Measurements from ENCODE around the gene TRAF7. TPM values are rescaled to one million over a fixed set of nuclear protein-coding genes. Genes with fewer than 3 reads are reported as not detected.
A peak's percentile ranks its signal among the peaks of the same experiment; 100 is the strongest.

The TRAF7 gene
- total RNA-seq, 1 donor from 2014 or later = 39.6 TPM

DNA sequence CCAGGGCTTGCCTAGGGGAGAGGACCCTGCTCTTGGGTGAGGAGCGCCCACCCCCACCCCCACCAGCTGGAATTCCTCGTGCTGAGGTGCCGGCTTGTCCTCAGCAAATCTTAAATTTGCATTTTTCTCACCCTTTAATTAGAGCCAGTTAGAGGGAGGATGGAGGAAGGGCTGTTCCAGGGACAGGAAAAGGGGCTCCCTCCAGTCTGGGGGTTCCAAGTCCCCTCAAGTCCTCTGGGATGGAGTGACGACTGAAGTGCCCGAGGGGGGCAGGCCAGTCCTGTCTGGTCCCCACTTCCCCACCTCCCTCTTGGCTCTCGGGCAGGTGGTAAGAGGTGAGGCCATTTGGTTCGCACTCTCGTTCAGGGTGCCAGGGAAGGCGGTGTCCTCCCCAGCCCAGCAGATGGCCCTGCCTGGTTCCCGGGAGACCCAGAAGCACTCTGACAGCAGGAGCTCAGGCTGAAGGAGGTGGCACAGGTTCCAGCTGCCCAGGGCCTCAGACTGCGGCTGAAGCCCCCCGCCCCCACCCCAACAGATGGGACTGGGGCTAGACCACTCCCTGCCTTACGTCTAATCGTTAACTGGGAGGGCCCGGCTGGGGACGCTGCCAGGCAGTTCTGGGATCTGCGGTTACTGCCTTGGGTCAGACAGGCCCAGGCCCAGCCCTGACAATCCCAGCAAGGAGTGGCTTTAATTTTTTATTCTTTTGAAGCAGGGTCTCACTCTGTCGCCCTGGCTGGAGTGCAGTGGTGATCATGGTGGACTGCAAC is 5.0 kb upstream of the TRAF7 start:
- peaks cover 0 to 6% of the 10 kb centered on the region in 2 donors for H3K36me3 ChIP-seq
- H3K27me3 ChIP-seq = no peaks in the 10 kb centered on the region
- no peak for DNase-seq (ENCODE audit: low spot score in 2 of 2)
- H3K4me3 ChIP-seq = no peak overlapping the region
- peaks cover 23 to 51% of the 10 kb centered on the region in 2 donors for H3K4me1 ChIP-seq
- H3K27ac ChIP-seq = no peak overlapping the region
- TF ChIP-seq, protein P1, sequence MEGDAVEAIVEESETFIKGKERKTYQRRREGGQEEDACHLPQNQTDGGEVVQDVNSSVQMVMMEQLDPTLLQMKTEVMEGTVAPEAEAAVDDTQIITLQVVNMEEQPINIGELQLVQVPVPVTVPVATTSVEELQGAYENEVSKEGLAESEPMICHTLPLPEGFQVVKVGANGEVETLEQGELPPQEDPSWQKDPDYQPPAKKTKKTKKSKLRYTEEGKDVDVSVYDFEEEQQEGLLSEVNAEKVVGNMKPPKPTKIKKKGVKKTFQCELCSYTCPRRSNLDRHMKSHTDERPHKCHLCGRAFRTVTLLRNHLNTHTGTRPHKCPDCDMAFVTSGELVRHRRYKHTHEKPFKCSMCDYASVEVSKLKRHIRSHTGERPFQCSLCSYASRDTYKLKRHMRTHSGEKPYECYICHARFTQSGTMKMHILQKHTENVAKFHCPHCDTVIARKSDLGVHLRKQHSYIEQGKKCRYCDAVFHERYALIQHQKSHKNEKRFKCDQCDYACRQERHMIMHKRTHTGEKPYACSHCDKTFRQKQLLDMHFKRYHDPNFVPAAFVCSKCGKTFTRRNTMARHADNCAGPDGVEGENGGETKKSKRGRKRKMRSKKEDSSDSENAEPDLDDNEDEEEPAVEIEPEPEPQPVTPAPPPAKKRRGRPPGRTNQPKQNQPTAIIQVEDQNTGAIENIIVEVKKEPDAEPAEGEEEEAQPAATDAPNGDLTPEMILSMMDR (IDR thresholded peaks at IDR 0.05) = no peak
- no peaks in the 10 kb centered on the region for H3K9me3 ChIP-seq
- intact Hi-C loops (cut with DNase I) = loop anchor here (10.0 kb wide), 1 partner anchor 286 kb away; no protein-coding TSS in a partner anchor

DNA sequence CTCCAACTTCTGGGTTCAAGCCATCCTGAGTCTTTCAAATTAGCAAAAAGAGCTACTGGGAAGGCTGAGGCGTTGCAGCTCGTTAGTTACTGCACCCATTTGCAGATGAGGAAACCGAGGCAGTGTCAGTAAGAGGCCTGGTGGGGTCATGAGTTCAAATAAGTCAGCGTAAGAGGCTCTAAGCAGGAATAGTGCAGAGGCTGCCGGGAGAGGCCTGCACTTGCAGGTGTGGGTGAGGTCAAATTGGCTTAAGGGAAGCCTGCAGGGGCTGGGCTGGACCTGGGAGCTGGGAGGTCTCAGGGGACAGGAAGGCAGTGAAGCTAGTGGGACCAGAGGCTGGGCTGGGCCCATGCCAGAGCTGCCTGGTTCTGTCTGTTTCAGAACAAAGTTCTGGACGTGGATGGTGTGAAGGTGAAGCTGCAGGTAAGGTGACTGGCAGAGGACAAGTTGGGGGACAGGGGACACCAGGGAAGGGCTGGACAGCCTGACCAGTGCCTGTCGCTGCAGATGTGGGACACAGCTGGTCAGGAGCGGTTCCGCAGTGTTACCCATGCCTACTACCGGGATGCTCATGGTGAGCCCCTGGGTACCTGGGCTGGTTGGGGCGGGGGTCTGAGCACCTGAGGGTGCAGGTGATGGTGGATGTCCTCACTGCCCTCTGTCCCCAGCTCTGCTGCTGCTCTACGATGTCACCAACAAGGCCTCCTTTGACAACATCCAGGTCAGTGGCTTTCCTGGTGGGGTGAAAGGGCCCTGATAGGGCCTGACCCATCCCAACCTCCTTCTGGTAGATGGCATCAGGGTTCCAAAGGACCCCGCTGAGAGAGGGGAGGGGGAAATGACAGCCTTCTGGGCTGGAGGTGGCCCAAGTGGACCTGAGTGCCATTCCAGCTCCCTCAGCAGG is 4.1 kb upstream of the TRAF7 start:
- intact Hi-C loops (cut with DNase I) = loop anchor here (10.0 kb wide), 1 partner anchor 287 kb away; no protein-coding TSS in a partner anchor
- no peak overlapping the region for H3K4me3 ChIP-seq
- no peaks in the 10 kb centered on the region for H3K9me3 ChIP-seq

DNA sequence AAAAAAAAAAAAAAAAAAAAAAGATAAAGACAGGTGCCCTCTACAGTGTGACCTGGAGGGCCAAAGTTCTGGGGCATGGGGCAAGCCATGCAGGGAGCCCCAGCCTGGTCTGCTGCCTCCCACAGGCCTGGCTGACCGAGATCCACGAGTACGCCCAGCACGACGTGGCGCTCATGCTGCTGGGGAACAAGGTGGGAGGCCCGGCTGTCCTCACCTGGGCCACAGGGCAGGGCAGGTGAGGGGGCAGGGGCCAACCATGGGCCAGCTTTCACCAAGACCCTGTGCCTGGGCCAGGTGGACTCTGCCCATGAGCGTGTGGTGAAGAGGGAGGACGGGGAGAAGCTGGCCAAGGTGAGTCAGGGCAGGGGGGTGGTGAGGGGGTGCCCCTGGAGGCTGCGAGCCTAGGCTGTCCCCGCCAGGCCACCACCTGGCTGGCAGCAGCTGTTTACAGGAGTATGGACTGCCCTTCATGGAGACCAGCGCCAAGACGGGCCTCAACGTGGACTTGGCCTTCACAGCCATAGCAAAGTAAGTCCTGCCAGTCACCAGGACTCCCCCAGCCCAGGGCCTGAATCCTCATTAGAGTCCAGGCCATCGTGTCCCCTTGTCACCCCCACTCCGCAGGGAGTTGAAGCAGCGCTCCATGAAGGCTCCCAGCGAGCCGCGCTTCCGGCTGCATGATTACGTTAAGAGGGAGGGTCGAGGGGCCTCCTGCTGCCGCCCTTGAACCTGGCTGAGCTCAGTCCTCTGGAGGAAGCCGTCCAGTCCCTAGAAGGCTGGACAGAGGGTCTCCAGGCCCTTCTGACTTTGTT is 2.7 kb upstream of the TRAF7 start:
- H3K4me1 ChIP-seq = peaks cover 31 to 61% of the 10 kb centered on the region in 2 donors
- H3K27ac ChIP-seq = peak overlapping the region; percentile 35 to 47
- H3K9me3 ChIP-seq = no peaks in the 10 kb centered on the region
- no peaks in the 10 kb centered on the region for H3K27me3 ChIP-seq
- DNase-seq (ENCODE audit: low spot score in 2 of 2) = no peak
- H3K4me3 ChIP-seq = peak overlapping the region; percentile 78 to 80
- TF ChIP-seq, protein P1 (IDR thresholded peaks at IDR 0.05) = no peak
- intact Hi-C loops (cut with DNase I) = loop anchor here (10.0 kb wide), 1 partner anchor 288 kb away; no protein-coding TSS in a partner anchor
- peaks cover 0 to 6% of the 10 kb centered on the region in 2 donors for H3K36me3 ChIP-seq

More for the DNA sequence above, 4.1 kb upstream of the TRAF7 start:
- H3K27me3 ChIP-seq = no peaks in the 10 kb centered on the region
- H3K27ac ChIP-seq = no peak overlapping the region
- no peak for DNase-seq (ENCODE audit: low spot score in 2 of 2)
- H3K4me1 ChIP-seq = peaks cover 24 to 54% of the 10 kb centered on the region in 2 donors
- peaks cover 0 to 6% of the 10 kb centered on the region in 2 donors for H3K36me3 ChIP-seq
- TF ChIP-seq, protein P1 (IDR thresholded peaks at IDR 0.05) = no peak

DNA sequence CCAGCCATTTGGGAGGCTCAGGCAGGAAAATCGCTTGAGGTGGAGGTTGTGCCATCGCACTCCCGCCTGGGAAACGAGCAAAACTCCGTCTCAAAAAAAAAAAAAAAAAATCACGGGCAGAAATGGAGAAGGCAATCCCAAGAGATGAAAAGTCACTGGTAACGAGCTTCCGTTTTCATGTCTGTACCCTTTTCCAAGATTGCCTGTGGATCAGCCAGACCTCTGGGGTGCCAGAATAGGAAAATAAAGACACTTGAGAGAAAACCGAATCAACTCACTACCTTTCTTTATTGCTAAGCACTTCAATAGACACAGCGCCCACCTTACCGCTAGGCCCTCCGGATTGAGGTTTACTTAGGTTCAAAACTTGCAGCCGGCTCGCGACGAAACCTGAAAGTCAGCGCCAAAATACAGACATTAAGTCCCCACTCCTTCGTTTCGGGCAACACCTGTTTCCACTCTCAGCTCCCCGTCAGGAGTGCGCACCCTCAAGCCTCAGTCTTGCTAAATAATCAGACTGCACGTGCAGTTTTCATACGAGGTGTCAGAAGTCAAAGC is 970 bp upstream of the TRAF7 start:
- intact Hi-C loops (cut with DNase I) = loop anchor here (1.0 to 10.0 kb wide), 6 partner anchors 33 to 372 kb away; partner anchors contain the start of genes ECI1, MLST8, NDUFB10 and NUBP2
- TF ChIP-seq, protein P1 (IDR thresholded peaks at IDR 0.05) = no peak
- no peaks in the 10 kb centered on the region for H3K9me3 ChIP-seq
- peak overlapping the region; percentile 78 to 80 for H3K4me3 ChIP-seq
- H3K4me1 ChIP-seq = peaks cover 25 to 54% of the 10 kb centered on the region in 2 donors
- peak overlapping the region; percentile 50 to 68 for H3K27ac ChIP-seq
- DNase-seq (ENCODE audit: low spot score in 2 of 2) = no peak
- peaks cover 0 to 6% of the 10 kb centered on the region in 2 donors for H3K36me3 ChIP-seq
- H3K27me3 ChIP-seq = no peaks in the 10 kb centered on the region

Measured in ascending aorta (tissue), 2 donors.